ENCODE data around the gene ANKRD13A. TPM values are rescaled to one million over a fixed set of nuclear protein-coding genes. Genes with fewer than 3 reads are reported as not detected.
"Not testable (repeated sequence)": the region's sequence is repeated elsewhere in the genome, so short reads cannot be mapped to it uniquely, and the experiment has no call there.

Gene ANKRD13A
- total RNA-seq, 1 donor from 2014 or later: 32.1 TPM

DNA sequence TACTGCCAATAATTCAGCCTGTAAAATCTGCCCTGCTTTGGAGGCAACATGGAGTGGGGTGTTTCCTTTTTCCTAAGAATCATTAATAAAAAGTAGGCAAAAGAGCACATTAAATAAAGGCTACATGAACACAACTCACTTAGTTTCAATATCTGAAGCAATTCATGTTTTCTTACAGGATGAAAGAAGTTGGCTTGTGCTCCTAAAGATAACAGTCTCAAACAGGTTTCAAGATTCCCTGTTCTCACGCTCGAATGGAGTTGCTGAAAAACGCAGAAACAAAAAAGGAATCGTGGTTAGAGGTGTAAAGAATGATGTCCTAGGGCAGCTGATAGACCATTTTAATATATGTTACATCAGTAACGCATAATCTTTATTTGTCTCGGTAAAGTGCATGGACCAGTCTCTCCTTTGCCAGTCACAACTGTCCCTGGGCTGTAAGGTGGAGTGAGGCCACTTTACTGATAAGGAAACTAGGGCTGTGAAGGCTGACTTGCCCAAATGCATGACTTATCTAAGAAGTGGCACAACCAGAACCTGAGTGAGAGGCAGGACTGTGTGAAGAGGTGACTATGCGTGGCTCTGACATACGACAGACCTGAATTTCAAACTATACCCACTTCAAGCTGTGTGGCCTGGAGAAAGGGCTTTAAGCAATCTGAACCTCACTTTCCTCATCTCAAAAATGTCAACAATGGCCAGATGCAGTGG is 15.6 kb upstream of the ANKRD13A start:
- no peak for DNase-seq (ENCODE audit: low read depth, low spot score)

DNA sequence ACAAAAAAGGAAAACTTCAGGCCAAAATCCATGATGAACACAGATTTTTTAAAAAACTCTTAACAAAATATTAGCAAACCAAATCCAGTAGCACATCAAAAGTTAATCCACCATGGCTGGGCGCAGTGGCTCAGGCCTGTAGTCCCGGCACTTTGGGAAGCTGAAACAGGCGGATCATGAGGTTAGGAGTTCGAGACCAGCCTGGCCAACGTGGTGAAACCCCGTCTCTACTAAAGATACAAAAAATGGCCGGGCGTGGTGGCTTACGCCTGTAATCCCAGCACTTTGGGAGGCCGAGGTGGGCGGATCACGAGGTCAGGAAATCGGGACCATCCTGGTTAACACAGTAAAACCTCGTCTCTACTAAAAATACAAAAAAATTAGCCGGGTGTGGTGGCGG is 13.0 kb upstream of the ANKRD13A start:
- not testable (repeated sequence) for DNase-seq (ENCODE audit: low read depth, low spot score)

DNA sequence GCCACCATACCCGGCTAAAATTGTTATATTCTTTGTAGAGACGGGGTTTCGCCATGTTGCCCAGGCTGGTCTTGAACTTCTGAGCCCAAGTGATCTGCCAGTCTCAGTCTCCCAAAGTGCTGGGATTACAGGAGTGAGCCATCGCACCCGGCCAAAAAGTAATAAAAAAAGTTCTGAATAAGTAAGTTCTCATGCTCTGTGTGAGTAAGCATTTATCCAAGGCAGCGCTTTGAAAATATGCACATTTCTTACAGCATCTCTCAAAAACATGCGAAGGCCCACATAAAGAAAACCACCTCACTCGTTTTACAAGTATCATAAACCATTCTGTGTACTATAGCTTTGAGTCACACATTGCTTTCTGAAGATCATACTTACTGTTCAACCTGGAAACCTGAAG is 11.6 kb upstream of the ANKRD13A start:
- DNase-seq (ENCODE audit: low read depth, low spot score): no peak

DNA sequence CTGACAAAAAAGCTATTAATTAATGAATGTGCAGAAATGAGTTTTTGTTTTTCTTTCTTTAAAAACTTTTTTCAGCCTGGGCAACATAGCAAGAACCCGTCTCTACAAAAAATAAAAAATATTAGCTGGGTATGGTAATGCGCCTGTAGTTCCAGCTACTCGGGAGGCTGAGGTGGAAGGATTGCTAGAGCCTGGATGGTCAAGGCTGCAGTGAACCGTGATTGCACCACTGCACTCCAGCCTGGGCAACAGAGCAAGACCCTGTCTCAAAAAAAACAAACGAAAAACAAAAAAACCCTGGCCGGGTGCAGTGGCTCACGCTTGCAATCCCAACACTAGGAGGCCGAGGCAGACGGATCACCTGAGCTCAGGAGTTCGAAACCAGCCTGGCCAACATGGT is 11.0 kb upstream of the ANKRD13A start:
- DNase-seq (ENCODE audit: low read depth, low spot score): no peak

DNA sequence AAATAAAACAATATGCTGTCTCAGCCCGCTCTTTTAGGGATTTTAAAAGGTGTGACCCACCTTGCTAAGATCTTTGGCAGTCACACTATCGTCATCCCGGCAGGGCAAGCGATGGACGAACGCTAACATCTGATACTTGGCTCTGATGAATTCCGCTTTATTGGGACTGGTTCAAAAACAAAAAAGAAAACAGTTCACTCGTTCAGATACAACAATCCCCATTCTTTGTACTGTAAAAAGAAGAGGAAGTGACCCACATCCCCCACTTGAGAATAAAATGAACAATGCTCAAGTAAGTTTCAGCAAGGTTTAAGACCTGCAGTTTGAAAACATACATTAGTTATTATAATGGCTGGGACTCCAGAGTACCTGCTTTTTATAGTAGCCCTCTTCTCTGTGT is 10.3 kb upstream of the ANKRD13A start:
- peak; percentile 29 for DNase-seq (ENCODE audit: low read depth, low spot score)

DNA sequence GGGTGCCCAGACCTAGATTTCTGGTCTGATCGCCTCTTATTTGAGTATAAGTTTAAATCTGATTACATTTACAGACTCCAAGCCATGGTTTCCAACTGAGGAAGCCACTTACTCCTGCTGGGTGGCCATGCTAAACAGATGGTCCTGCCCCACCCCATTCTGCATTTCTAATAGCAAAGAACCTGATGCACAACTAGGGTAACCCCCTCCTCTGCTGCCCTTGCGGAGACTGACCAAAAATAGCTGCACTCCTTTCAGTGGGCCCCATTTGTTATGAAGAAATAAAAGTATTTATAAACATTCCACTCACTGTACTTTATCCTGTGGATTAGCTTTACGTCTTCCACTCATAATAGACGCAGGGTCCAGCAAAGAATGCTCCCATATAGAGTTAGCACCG is 9.8 kb upstream of the ANKRD13A start:
- no peak for DNase-seq (ENCODE audit: low read depth, low spot score)

DNA sequence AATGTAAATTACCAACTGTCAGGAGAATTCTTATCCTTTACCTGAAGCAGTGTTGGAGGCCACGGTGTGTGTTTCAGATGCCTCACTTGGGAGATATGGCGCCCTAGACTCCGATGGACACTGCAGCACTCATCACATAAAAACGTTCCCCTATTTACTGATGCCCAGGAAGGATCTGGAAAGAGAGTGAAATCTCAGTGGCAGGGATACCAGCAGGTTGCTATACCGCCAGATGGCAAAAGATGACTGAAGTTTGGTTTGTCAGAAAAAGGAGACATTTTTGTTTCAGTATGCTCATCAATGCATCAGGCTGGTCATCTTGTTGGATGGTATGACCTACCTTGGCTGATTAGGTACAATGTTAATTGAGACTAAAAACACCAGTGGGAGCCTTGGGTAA is 7.6 kb upstream of the ANKRD13A start:
- no peak for DNase-seq (ENCODE audit: low read depth, low spot score)

DNA sequence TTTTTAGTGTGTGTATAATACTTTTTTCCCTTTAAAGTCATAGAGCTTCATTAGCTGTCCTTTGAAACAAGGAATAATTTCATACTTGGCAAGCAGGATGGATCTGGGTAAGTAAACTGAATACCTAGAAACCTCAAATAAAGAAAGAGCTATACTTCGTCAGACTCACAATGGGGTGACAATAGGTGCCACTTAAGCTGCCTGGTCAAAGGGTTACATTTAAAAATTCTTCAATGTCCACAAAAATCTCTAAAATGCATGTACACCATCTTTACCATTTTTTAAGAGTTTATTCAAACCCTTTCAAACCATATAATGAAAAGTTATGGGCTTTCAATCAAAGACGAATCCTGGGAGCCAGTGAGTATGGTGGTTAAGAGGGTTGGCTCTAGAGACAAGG is 6.1 kb upstream of the ANKRD13A start:
- DNase-seq (ENCODE audit: low read depth, low spot score): no peak

DNA sequence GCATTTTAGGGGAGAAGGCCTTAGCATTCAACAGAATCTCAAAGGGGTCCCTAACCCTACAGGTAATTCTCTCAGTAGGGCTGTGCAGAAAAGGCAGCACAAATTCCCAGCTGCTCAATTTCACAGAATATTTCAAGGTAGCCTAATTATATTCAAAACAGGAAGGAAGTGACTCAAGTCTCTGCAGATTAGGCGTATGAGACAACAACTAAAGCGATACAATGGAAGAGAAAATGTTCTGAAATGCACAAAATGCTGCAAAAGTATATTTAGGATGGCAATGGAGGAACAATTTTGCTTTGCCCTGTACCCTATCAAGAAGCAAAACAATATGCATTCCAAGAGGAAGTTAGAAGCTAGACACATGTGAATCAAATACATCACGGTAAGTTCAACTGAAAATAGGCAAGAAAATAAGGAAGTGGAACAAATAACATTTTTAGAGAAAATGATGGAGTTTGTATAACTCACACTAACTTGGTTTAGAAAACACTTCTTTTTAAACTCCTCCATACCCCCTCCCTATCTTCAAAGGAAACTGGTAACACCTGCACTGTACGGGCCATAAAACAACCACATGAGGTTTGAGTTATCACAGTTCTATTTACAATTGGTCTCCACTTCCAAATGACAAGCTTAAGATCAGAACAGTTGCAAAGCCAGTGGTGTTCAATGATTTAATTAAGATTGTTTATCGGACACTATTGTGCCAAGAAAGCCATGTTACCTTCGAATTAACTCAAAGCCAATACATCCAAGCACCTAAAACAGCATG is 4.6 kb upstream of the ANKRD13A start:
- DNase-seq (ENCODE audit: low read depth, low spot score): no peak

DNA sequence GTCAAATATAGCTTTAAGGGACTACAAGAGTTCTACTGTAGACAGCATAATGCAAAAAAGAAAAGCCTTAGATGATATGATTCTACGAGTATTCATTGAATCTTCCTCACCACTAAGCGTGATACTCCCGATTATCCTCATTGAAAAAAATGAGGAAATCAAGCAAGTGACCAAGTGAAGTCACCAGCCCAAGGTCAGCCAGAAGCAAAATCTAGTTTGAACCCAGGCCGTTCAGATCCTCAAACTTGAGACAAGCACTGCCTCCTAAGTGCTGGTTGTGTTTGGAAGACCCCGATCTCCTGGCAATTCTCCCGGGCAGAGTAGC is 3.9 kb upstream of the ANKRD13A start:
- no peak for DNase-seq (ENCODE audit: low read depth, low spot score)

DNA sequence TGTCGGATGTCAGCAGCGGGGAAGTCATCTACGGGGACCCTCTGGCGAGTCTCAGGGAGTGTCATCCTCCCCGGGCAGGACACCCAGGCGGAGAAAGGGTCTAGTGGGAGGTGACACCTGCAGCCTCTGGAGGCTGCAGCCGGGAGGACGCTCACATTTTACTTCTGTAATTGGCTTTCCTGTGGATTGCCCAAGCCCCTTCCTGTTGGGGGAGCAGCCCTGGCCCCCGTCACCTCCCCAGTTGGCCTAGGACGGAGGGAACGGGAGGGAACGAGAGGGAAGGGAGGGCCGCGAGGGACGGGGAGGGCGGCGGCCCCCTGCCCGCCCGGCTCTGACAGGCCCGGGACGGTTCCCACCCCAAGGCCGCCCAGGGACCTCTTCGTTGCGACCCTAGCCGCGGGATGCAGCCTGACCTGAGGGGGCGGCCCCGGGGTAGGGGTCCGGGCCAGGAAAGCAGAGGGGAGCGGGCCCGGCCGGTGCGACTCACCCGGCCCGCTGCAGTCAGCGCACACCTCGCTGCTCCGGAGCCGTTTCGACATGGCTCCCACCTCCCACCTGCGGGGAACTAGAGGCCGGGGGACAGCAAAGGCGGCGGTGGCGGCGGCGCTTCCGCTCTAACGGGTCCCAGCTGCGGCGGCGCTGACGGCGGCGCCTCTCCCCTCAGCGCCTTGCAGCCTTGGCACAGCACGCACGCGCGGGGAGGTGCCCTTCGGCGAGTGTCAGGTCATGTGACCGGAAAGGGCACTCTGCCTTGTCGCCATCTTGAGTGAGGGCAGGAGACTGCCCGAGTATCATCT is 3.3 kb upstream of the ANKRD13A start, which contains the start of gene GIT2:
Gene GIT2, minus strand, starts transcription at position 683 of the 797 bp plus-strand sequence. Its CDS starts 144 bp downstream, at position 539.
- peak; percentile 60 for DNase-seq (ENCODE audit: low read depth, low spot score)

DNA sequence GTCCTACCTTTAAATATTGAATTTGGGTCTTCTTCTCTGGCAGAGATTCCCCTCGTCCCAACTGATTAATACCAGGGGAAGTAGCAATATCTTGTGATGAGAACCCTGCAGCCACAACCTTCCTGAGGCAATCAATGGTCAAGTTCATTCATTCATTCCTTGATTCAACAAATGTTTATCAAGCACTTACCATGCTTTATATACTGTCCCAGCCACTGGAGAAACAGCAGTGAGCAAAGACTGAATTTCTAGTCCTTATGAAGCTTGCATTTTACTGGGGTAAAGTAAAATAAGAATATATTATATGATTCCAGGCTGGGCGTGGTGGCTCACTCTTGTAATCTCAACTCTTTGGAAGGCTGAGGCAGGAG is 2.8 kb upstream of the ANKRD13A start:
- DNase-seq (ENCODE audit: low read depth, low spot score): no peak

DNA sequence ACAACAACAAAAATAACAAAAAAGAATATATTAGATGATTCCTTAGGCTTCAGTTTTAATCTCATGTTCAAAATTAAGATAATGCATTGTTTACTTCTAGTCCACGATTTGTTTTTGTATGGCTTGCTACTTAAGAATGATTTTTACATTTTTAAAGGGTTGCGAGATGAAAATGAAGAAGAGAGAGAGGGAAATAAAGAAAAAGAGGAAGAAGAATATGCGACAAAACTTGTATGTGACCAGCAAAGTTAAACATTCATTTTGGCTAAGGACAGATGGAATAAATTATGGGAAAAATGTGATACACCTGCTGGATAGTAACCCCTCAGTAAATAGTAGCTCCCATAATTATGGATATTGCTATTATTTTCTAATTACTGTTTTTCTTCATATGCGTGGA is 1.8 kb upstream of the ANKRD13A start:
- no peak for DNase-seq (ENCODE audit: low read depth, low spot score)

DNA sequence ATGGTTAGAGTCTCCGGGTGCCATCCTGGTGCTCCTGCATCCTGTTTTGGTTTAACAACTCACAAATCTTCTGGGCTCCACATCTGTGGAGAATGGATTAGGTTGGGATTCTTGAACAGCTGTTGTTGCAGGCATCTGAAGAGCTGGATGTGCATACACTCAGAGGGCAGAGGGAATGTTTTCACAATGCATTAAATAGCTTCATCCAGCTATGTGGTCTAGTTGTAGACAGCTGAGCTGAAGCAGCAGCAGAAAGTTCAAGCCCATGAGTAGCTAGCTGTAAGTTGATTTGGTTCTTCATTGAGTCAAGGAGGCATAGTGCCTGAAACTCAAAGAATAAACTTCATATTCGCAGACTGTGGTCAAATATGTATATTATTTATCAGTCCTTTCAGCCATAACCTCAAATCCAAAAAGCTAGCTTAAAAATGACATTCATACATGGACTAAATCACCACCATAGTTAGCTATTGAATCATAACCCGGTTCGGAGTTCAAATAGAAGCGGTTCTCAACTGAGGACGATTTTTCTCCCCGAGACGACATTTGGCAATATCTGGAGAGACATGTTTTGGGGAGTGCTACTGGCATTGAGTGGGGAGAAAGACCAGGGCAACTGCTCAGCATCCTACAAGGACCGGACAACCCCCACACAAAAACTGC is 858 bp upstream of the ANKRD13A start:
- DNase-seq (ENCODE audit: low read depth, low spot score): no peak

DNA sequence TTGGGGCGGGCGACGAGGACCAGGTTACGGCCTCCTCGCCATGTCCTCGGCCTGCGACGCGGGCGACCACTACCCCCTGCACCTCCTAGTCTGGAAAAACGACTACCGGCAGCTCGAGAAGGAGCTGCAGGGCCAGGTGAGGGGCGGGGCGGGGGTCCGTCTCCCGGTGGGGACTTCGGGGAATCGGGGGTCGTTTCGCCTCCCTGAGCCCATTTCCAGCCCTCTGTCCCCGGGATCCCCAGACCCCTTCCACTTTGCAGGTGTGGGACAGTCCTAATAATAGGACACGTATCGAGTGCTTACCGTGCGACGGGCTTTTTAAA is 380 bp downstream of the ANKRD13A start:
- no peak for DNase-seq (ENCODE audit: low read depth, low spot score)

DNA sequence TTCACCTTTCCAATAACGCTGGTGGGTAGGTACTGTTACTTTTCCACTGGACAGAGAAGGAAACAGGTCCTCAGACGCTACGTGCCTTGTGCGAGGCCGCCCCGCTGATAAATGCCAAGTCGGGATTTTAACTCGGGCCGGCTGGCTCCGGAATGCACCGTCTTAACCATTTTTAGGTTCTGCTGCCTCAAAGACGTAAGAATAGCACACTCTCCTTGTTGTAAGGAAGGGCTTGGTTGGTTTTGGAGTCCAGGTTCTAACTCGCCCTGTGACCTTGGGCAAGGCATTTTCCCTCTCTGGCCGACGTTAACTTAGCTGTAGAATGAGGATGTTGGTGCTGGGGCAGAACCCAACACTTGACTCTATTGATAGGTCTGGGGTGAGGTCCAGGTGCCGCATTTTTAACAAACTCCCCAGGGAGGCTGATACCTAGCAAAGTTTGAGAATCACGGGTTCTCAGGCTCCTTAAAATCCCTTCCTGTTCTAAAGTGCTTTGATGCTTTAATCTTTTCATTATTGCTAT is 814 bp downstream of the ANKRD13A start:
- no peak for DNase-seq (ENCODE audit: low read depth, low spot score)

DNA sequence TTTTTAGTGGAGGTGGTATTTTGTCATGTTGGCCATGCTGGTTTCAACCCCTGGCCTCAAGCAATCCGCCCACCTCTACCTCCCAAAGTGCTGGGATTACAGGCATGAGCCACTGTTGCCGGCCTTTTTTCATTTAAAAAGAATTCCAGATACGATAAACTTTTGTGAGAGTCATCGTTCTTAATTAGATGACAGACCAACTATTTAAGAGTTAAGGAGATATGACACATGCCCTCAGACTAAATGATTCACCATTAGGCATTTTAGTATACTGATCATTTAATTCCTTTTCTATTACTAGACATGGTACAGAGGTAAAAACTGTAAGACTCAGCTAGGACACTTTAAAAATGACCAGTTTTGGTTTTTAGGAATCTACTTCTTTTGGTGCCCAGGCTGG is 2.4 kb downstream of the ANKRD13A start:
- DNase-seq (ENCODE audit: low read depth, low spot score): no peak

DNA sequence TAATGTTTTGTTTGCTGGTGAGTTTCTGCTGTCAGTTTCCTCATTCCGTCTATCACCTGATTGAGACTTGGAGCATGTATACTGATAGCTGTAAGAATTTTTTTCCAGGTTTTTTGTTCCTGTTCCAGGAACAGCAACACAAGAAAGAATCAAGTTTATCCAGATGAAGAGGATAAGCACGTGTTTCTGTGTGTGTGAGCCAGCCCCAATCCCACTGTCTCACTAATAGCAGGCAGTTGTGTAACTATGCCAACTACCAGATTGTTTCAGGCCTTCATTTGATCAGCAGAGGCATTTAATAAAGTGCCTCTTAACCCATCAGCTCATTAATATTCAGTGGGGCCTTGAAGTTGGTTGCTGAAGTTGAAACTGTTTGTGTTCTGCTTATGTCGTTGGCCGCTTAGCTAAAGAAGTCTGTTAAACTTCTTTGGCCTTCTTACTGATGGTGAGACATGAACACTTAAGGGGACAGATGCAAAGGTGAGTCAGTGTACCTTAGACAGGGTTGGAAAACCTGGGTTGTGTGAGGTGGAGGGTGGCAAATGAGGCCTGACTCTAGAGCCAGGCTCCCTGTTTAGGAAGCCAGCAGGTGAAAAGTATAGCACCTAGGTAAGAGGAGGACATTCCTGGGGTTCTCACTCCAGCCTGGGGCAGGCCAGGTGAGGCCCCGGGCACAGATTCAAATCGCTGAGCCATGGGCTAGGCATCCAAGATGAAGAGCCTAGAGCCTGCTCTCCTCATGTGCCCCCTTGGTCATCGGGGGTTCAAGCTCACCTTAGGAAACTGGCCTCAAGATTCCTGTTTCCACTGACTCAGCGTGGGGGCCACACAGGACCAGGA is 3.7 kb downstream of the ANKRD13A start:
- DNase-seq (ENCODE audit: low read depth, low spot score): no peak

DNA sequence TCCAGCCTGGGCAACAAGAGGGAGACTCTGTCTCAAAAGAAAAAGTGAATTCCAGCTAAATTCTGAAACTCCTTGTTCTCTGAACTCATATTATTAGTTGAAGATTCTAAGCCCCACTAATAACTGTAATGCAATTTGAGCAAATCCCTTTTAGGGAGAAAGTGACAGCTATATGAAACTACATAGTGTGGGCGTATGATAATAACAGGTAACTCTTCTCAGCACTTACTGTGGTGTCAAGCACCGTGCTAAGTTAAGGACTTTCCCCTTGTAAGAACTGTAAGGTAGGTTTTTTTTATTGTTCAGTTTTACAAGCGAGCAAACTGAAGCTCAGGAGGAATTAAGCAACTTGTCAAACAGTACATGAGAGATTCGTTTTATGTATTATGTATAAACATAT is 5.4 kb downstream of the ANKRD13A start:
- DNase-seq (ENCODE audit: low read depth, low spot score): no peak

DNA sequence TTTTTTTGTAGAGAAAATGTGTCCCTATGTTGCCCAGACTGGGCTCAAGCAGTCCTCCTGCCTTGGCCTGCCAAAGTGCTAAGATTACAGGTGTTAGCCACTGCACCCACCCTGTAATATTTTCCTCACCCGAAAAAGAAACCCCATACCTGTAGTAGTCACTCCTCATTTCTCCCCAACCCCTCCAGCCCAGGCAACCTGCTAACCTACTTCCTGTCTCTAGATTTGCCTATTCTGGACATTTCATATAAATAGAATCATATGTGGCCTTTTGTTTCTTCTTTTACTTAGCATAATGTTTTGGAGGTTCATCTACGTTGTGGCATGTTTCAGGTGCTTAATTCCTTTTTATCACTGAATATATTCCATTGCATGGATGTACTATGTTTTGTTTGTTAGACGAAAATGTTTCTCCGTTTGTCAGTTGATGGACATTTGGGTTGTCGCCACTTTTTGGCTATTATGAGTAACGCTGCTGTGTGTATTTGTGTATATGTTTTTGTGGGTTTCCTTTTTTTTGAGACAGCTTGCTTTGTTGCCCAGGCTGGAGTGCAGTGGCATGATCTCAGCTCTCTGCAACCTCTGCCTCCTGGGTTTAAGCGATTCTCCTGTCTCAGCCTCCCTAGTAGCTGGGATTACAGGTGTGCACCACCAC is 6.2 kb downstream of the ANKRD13A start:
- no peak for DNase-seq (ENCODE audit: low read depth, low spot score)

Measured in pulmonary artery endothelial cell (primary cell).